Measurements from ENCODE around the gene MKX. TPM values are rescaled to one million over a fixed set of nuclear protein-coding genes. Genes with fewer than 3 reads are reported as not detected.

Gene MKX
- total RNA-seq, 1 donor from 2014 or later: 0.29 TPM

- Mint-ChIP-seq H3K36me3 (no peaks in the 10 kb centered on the region), H3K27ac (no peak overlapping the region), H3K9me3 (no peaks in the 10 kb centered on the region), H3K4me3 (no peak overlapping the region), H3K27me3 (no peaks in the 10 kb centered on the region), H3K4me1 (ENCODE audit: unreplicated experiment) (no peaks in the 10 kb centered on the region)
- no peak for TF ChIP-seq CTCF (conservative IDR thresholded peaks at IDR 0.05)
- DNase-seq (ENCODE audit: extremely low spot score, unreplicated experiment): no peak
Measured at GRCh38 chr10:27646194-27646593, 99.4 kb downstream of the MKX start.

GRCh38 chr10:27644307-27644939, 101.2 kb downstream of the MKX start:
- no peak overlapping the region for H3K4me3 Mint-ChIP-seq
- no peaks in the 10 kb centered on the region for H3K4me1 Mint-ChIP-seq (ENCODE audit: unreplicated experiment)
- no peak overlapping the region for H3K27ac Mint-ChIP-seq
- H3K9me3 Mint-ChIP-seq: no peaks in the 10 kb centered on the region
- no peak for DNase-seq (ENCODE audit: extremely low spot score, unreplicated experiment)
- no peaks in the 10 kb centered on the region for H3K27me3 Mint-ChIP-seq
- TF ChIP-seq CTCF (conservative IDR thresholded peaks at IDR 0.05): no peak
- H3K36me3 Mint-ChIP-seq: no peaks in the 10 kb centered on the region

- Mint-ChIP-seq H3K27me3 (no peaks in the 10 kb centered on the region), H3K4me3 (no peak overlapping the region), H3K4me1 (ENCODE audit: unreplicated experiment) (no peaks in the 10 kb centered on the region), H3K27ac (no peak overlapping the region), H3K9me3 (no peaks in the 10 kb centered on the region), H3K36me3 (no peaks in the 10 kb centered on the region)
- no peak for TF ChIP-seq CTCF (conservative IDR thresholded peaks at IDR 0.05)
- DNase-seq (ENCODE audit: extremely low spot score, unreplicated experiment): no peak
Measured at GRCh38 chr10:27643301-27643700, 102.3 kb downstream of the MKX start.

- Mint-ChIP-seq H3K36me3 (no peaks in the 10 kb centered on the region), H3K27ac (no peak overlapping the region), H3K4me1 (ENCODE audit: unreplicated experiment) (peaks cover 8% of the 10 kb centered on the region), H3K27me3 (no peaks in the 10 kb centered on the region), H3K4me3 (no peak overlapping the region), H3K9me3 (no peaks in the 10 kb centered on the region)
- no peak for DNase-seq (ENCODE audit: extremely low spot score, unreplicated experiment)
- TF ChIP-seq CTCF (conservative IDR thresholded peaks at IDR 0.05): no peak
Measured at GRCh38 chr10:27642023-27642589, 103.5 kb downstream of the MKX start.

GRCh38 chr10:27638071-27638750, 107.4 kb downstream of the MKX start:
- Mint-ChIP-seq H3K27me3 (no peaks in the 10 kb centered on the region), H3K4me3 (no peak overlapping the region), H3K4me1 (ENCODE audit: unreplicated experiment) (peaks cover 8% of the 10 kb centered on the region), H3K9me3 (peaks cover 6% of the 10 kb centered on the region), H3K36me3 (no peaks in the 10 kb centered on the region), H3K27ac (peak overlapping the region; percentile 1)
- DNase-seq (ENCODE audit: extremely low spot score, unreplicated experiment): no peak
- no peak for TF ChIP-seq CTCF (conservative IDR thresholded peaks at IDR 0.05)

Measured in type B pancreatic cell (in vitro differentiated cells).